HEK293 (cell line): ENCODE measurements around the gene IL17RB.

Experiments used
- CTCF ChIA-PET: fragments of 350-600 bp; formaldehyde crosslinking; extraction: SDS; loops from one replicate; lab custom pipeline; 2021; ENCODE audit warnings: antibody characterized with exemption; lab: Yijun Ruan, JAX
- POLR2A ChIA-PET: fragments of 300-600 bp; formaldehyde crosslinking; extraction: SDS; loops from one replicate; lab custom pipeline; 2020; ENCODE audit warnings: antibody characterized with exemption, inconsistent platforms; lab: Yijun Ruan, JAX
- H3K27ac ChIP-seq: fragments of 200-500 bp; sonication (Bioruptor generic); 2 replicates; pipeline ENCODE4 v1.5.1; 2014; ENCODE audit warnings: low read depth, low read length, control low read depth, inconsistent platforms; ENCODE audit errors: extremely low read depth
- H3K36me3 ChIP-seq, 2 experiments: fragments of 200-500 bp in 1 of 2; sonication (Bioruptor generic) in 1 of 2; 1 replicate in 1 of 2; 2 replicates in 1 of 2; pipeline ENCODE4 v1.5.1; 2014 to 2017; ENCODE audit warnings: inconsistent platforms in 2 of 2, low read length in 2 of 2; ENCODE audit not compliant: control insufficient read depth in 2 of 2, insufficient read depth in 1 of 2
- H3K4me1 ChIP-seq: fragments of 200-500 bp; sonication (Bioruptor generic); 2 replicates; pipeline ENCODE4 v1.5.1; 2014; ENCODE audit warnings: mild to moderate bottlenecking, low read length, inconsistent platforms; ENCODE audit not compliant: control insufficient read depth, insufficient read depth
- H3K4me3 ChIP-seq: 2 replicates; pipeline ENCODE4 v1.5.1; 2011; ENCODE audit warnings: low read depth, mild to moderate bottlenecking, control low read depth, low read length, moderate library complexity
- H3K9me3 ChIP-seq: fragments of 200-500 bp; sonication (Bioruptor generic); 2 replicates; pipeline ENCODE4 v1.5.1; 2014; ENCODE audit warnings: low read depth, low read length, inconsistent platforms; ENCODE audit not compliant: control insufficient read depth, insufficient read depth
- GLI2 ChIP-seq: fragments of 450-650 bp; formaldehyde crosslinking; IDR thresholded peaks from 2 replicates; pipeline ENCODE4; 2017; ENCODE audit warnings: missing biosample characterization, missing genetic modification characterization, low read depth, borderline replicate concordance
- MYNN ChIP-seq: fragments of 450-650 bp; formaldehyde crosslinking; IDR thresholded peaks from 2 replicates; pipeline ENCODE4 v1.5.1; 2016; ENCODE audit warnings: missing biosample characterization, missing genetic modification characterization, borderline replicate concordance
- REPIN1 ChIP-seq: fragments of 450-650 bp; formaldehyde crosslinking; IDR thresholded peaks from 2 replicates; pipeline ENCODE4 v1.5.1; 2017; ENCODE audit warnings: missing biosample characterization, missing genetic modification characterization, low read depth
- SCRT2 ChIP-seq: fragments of 450-650 bp; formaldehyde crosslinking; IDR thresholded peaks from 2 replicates; pipeline ENCODE4 v1.5.1; 2016; ENCODE audit warnings: missing biosample characterization, missing genetic modification characterization
- TCF7L2 ChIP-seq: IDR thresholded peaks from 2 replicates; pipeline ENCODE4 v1.6.1; 2011; ENCODE audit warnings: low read depth, mild to moderate bottlenecking, inconsistent platforms, low read length, moderate library complexity, borderline replicate concordance
- WT1 ChIP-seq: fragments of 450-650 bp; formaldehyde crosslinking; IDR thresholded peaks from 2 replicates; pipeline ENCODE4 v1.5.1; 2016; ENCODE audit warnings: missing biosample characterization, missing genetic modification characterization
- ZEB2 ChIP-seq: fragments of 450-650 bp; formaldehyde crosslinking; IDR thresholded peaks from 2 replicates; pipeline ENCODE4 v1.5.1; 2016; ENCODE audit warnings: missing biosample characterization, missing genetic modification characterization
- ZFHX2 ChIP-seq: fragments of 450-650 bp; formaldehyde crosslinking; conservative IDR thresholded peaks from 2 replicates; pipeline ENCODE4 v1.5.1; 2016; ENCODE audit warnings: missing biosample characterization, missing genetic modification characterization
- ZFP41 ChIP-seq: fragments of 450-650 bp; formaldehyde crosslinking; IDR thresholded peaks from 2 replicates; pipeline ENCODE4 v1.5.1; 2016; ENCODE audit warnings: missing biosample characterization, missing genetic modification characterization, borderline replicate concordance
- ZNF23 ChIP-seq: fragments of 450-650 bp; formaldehyde crosslinking; IDR thresholded peaks from 2 replicates; pipeline ENCODE4 v1.5.1; 2016; ENCODE audit warnings: missing biosample characterization, missing genetic modification characterization, borderline replicate concordance
- ZNF394 ChIP-seq: fragments of 450-650 bp; formaldehyde crosslinking; IDR thresholded peaks from 2 replicates; pipeline ENCODE4 v1.5.1; 2016; ENCODE audit warnings: missing biosample characterization, missing genetic modification characterization, mild to moderate bottlenecking, moderate library complexity, borderline replicate concordance
- ZNF610 ChIP-seq: fragments of 450-650 bp; formaldehyde crosslinking; IDR thresholded peaks from 2 replicates; pipeline ENCODE4 v1.5.1; 2016; ENCODE audit warnings: missing biosample characterization, missing genetic modification characterization, borderline replicate concordance
- ZNF629 ChIP-seq: fragments of 450-650 bp; formaldehyde crosslinking; IDR thresholded peaks from 2 replicates; pipeline ENCODE4 v1.5.1; 2017; ENCODE audit warnings: missing biosample characterization, missing genetic modification characterization
- ZNF660 ChIP-seq: fragments of 450-650 bp; IDR thresholded peaks from 2 replicates; pipeline ENCODE4 v1.5.1; 2018; ENCODE audit warnings: missing biosample characterization, mild to moderate bottlenecking, missing genetic modification characterization
- ZNF785 ChIP-seq: fragments of 450-650 bp; formaldehyde crosslinking; IDR thresholded peaks from 2 replicates; pipeline ENCODE4 v1.5.1; 2016; ENCODE audit warnings: missing biosample characterization, missing genetic modification characterization
- TF ChIP-seq, protein P1 (sequence below): fragments of 450-650 bp; formaldehyde crosslinking; IDR thresholded peaks from 2 replicates; pipeline ENCODE4 v1.5.1; 2016; ENCODE audit warnings: missing biosample characterization, missing genetic modification characterization
- TF ChIP-seq, protein P2 (sequence below): fragments of 450-650 bp; formaldehyde crosslinking; IDR thresholded peaks from 2 replicates; pipeline ENCODE4 v1.5.1; 2016; ENCODE audit warnings: missing biosample characterization, missing genetic modification characterization, borderline replicate concordance
- TF ChIP-seq, protein P3 (sequence below): fragments of 450-650 bp; formaldehyde crosslinking; IDR thresholded peaks from 2 replicates; pipeline ENCODE4 v1.5.1; 2016; ENCODE audit warnings: missing biosample characterization, missing genetic modification characterization
- TF ChIP-seq, protein P4 (sequence below): fragments of 450-650 bp; formaldehyde crosslinking; IDR thresholded peaks from 2 replicates; pipeline ENCODE4 v1.5.1; 2016; ENCODE audit warnings: missing biosample characterization, missing genetic modification characterization

IL17RB gene

DNA sequence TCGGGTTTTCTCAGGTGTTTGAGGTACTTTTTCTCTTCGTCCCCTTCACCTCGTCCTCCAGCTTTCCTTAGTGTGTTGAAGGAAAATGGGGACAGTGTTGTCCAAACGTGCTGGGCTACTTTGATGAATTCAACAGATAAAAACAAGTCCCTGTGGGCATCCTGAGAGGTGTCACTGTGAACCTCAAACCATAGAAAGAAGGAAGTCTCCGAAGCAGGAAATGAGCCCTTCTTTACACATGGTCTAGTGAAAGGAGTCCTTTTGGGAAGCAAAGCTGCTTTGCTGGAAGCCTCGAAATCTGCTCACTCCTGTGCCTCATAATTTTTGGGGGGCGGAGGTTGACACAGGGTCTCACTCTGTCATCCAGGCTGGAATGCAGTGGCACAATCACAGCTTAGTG is 10.6 kb downstream of the IL17RB start:
- ChIA-PET POLR2A (interaction anchor here (0.8 kb wide), 1 partner anchor 35 kb away, joined by 3 read pairs; the partner anchor contains the start of gene SELENOK), CTCF (no interaction called here)
- no peak for TF ChIP-seq ZEB2 (tag by site-specific recombination)
- no peak for TF ChIP-seq ZFP41
- TF ChIP-seq, protein P1, sequence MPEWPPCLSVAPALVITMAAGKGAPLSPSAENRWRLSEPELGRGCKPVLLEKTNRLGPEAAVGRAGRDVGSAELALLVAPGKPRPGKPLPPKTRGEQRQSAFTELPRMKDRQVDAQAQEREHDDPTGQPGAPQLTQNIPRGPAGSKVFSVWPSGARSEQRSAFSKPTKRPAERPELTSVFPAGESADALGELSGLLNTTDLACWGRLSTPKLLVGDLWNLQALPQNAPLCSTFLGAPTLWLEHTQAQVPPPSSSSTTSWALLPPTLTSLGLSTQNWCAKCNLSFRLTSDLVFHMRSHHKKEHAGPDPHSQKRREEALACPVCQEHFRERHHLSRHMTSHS (tag by site-specific recombination): no peak
- TF ChIP-seq ZNF23 (tag by site-specific recombination): no peak
- TF ChIP-seq, protein P2, sequence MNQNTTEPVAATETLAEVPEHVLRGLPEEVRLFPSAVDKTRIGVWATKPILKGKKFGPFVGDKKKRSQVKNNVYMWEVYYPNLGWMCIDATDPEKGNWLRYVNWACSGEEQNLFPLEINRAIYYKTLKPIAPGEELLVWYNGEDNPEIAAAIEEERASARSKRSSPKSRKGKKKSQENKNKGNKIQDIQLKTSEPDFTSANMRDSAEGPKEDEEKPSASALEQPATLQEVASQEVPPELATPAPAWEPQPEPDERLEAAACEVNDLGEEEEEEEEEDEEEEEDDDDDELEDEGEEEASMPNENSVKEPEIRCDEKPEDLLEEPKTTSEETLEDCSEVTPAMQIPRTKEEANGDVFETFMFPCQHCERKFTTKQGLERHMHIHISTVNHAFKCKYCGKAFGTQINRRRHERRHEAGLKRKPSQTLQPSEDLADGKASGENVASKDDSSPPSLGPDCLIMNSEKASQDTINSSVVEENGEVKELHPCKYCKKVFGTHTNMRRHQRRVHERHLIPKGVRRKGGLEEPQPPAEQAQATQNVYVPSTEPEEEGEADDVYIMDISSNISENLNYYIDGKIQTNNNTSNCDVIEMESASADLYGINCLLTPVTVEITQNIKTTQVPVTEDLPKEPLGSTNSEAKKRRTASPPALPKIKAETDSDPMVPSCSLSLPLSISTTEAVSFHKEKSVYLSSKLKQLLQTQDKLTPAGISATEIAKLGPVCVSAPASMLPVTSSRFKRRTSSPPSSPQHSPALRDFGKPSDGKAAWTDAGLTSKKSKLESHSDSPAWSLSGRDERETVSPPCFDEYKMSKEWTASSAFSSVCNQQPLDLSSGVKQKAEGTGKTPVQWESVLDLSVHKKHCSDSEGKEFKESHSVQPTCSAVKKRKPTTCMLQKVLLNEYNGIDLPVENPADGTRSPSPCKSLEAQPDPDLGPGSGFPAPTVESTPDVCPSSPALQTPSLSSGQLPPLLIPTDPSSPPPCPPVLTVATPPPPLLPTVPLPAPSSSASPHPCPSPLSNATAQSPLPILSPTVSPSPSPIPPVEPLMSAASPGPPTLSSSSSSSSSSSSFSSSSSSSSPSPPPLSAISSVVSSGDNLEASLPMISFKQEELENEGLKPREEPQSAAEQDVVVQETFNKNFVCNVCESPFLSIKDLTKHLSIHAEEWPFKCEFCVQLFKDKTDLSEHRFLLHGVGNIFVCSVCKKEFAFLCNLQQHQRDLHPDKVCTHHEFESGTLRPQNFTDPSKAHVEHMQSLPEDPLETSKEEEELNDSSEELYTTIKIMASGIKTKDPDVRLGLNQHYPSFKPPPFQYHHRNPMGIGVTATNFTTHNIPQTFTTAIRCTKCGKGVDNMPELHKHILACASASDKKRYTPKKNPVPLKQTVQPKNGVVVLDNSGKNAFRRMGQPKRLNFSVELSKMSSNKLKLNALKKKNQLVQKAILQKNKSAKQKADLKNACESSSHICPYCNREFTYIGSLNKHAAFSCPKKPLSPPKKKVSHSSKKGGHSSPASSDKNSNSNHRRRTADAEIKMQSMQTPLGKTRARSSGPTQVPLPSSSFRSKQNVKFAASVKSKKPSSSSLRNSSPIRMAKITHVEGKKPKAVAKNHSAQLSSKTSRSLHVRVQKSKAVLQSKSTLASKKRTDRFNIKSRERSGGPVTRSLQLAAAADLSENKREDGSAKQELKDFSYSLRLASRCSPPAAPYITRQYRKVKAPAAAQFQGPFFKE (tag by site-specific recombination): no peak
- TF ChIP-seq, protein P3, sequence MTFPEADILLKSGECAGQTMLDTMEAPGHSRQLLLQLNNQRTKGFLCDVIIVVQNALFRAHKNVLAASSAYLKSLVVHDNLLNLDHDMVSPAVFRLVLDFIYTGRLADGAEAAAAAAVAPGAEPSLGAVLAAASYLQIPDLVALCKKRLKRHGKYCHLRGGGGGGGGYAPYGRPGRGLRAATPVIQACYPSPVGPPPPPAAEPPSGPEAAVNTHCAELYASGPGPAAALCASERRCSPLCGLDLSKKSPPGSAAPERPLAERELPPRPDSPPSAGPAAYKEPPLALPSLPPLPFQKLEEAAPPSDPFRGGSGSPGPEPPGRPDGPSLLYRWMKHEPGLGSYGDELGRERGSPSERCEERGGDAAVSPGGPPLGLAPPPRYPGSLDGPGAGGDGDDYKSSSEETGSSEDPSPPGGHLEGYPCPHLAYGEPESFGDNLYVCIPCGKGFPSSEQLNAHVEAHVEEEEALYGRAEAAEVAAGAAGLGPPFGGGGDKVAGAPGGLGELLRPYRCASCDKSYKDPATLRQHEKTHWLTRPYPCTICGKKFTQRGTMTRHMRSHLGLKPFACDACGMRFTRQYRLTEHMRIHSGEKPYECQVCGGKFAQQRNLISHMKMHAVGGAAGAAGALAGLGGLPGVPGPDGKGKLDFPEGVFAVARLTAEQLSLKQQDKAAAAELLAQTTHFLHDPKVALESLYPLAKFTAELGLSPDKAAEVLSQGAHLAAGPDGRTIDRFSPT (tag by site-specific recombination): no peak
- no peak for TF ChIP-seq ZNF629 (tag by site-specific recombination)
- no peak for TF ChIP-seq ZNF660
- TF ChIP-seq REPIN1 (tag by site-specific recombination): no peak
- TF ChIP-seq WT1 (tag by site-specific recombination): no peak
- no peak for TF ChIP-seq GLI2
- TF ChIP-seq ZFHX2 (tag by site-specific recombination): no peak
- TF ChIP-seq ZNF610 (tag by site-specific recombination): no peak
- no peak for TF ChIP-seq TCF7L2
- TF ChIP-seq ZNF785: no peak
- TF ChIP-seq ZNF394 (tag by site-specific recombination): no peak
- TF ChIP-seq, protein P4, sequence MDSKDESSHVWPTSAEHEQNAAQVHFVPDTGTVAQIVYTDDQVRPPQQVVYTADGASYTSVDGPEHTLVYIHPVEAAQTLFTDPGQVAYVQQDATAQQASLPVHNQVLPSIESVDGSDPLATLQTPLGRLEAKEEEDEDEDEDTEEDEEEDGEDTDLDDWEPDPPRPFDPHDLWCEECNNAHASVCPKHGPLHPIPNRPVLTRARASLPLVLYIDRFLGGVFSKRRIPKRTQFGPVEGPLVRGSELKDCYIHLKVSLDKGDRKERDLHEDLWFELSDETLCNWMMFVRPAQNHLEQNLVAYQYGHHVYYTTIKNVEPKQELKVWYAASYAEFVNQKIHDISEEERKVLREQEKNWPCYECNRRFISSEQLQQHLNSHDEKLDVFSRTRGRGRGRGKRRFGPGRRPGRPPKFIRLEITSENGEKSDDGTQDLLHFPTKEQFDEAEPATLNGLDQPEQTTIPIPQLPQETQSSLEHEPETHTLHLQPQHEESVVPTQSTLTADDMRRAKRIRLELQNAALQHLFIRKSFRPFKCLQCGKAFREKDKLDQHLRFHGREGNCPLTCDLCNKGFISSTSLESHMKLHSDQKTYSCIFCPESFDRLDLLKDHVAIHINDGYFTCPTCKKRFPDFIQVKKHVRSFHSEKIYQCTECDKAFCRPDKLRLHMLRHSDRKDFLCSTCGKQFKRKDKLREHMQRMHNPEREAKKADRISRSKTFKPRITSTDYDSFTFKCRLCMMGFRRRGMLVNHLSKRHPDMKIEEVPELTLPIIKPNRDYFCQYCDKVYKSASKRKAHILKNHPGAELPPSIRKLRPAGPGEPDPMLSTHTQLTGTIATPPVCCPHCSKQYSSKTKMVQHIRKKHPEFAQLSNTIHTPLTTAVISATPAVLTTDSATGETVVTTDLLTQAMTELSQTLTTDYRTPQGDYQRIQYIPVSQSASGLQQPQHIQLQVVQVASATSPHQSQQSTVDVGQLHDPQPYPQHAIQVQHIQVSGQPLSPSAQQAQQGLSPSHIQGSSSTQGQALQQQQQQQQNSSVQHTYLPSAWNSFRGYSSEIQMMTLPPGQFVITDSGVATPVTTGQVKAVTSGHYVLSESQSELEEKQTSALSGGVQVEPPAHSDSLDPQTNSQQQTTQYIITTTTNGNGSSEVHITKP (tag by site-specific recombination): no peak
- TF ChIP-seq SCRT2: no peak
- no peak for TF ChIP-seq MYNN (tag by site-specific recombination)

More for the DNA sequence above, 10.6 kb downstream of the IL17RB start:
- Histone ChIP-seq H3K4me3 (no peak overlapping the region), H3K27ac (no peak overlapping the region), H3K4me1 (no peaks in the 10 kb centered on the region), H3K9me3 (no peaks in the 10 kb centered on the region), H3K36me3 (peaks cover 0 to 90% of the 10 kb centered on the region in 2 experiments)
